Raji (cell line): Measurements from ENCODE around the gene POLDIP3.
A peak's percentile ranks its signal among the peaks of the same experiment; 100 is the strongest.

Experiments
- POLR2A ChIP-seq: IDR thresholded peaks from 2 replicates; pipeline ENCODE4 v1.6.1; 2011; ENCODE audit warnings: low read depth, low read length, control low read depth; ENCODE audit not compliant: insufficient read depth

POLDIP3 gene

GRCh38 chr22:42615092-42615859 is 593 bp upstream of the POLDIP3 start:
- TF ChIP-seq POLR2A = peak; percentile 100

GRCh38 chr22:42613872-42614301 is 796 bp downstream of the POLDIP3 start:
- TF ChIP-seq POLR2A = no peak

GRCh38 chr22:42612336-42612735 is 2.3 kb downstream of the POLDIP3 start:
- no peak for TF ChIP-seq POLR2A

GRCh38 chr22:42611051-42611450 is 3.6 kb downstream of the POLDIP3 start:
- TF ChIP-seq POLR2A = no peak

- no peak for TF ChIP-seq POLR2A
Measured at GRCh38 chr22:42610186-42610585, 4.5 kb downstream of the POLDIP3 start.

- no peak for TF ChIP-seq POLR2A
Measured at GRCh38 chr22:42608823-42609361, 5.8 kb downstream of the POLDIP3 start.

- TF ChIP-seq POLR2A = no peak
Measured at GRCh38 chr22:42608136-42608822, 6.4 kb downstream of the POLDIP3 start.

- TF ChIP-seq POLR2A = no peak
Measured at GRCh38 chr22:42604403-42604802, 10.3 kb downstream of the POLDIP3 start.

GRCh38 chr22:42603427-42603826 is 11.3 kb downstream of the POLDIP3 start:
- TF ChIP-seq POLR2A = no peak

- no peak for TF ChIP-seq POLR2A
Measured at GRCh38 chr22:42602470-42602869, 12.2 kb downstream of the POLDIP3 start.

- no peak for TF ChIP-seq POLR2A
Measured at GRCh38 chr22:42601879-42602465, 12.7 kb downstream of the POLDIP3 start.

- TF ChIP-seq POLR2A = no peak
Measured at GRCh38 chr22:42596863-42597530, 17.7 kb downstream of the POLDIP3 start.

GRCh38 chr22:42596336-42596735 is 18.3 kb downstream of the POLDIP3 start:
- TF ChIP-seq POLR2A = no peak

- TF ChIP-seq POLR2A = no peak
Measured at GRCh38 chr22:42595434-42595833, 19.2 kb downstream of the POLDIP3 start.

GRCh38 chr22:42591987-42592386 is 22.7 kb downstream of the POLDIP3 start:
- TF ChIP-seq POLR2A = no peak
